Muscle layer of colon (tissue), 2 donors: Measurements from ENCODE around the gene CCL22.

Source experiments
- H3K27ac ChIP-seq: one replicate; pipeline ENCODE4 v1.7.0; 2013; ENCODE audit warnings: low read depth, mild to moderate bottlenecking, low read length, moderate library complexity
- H3K27me3 ChIP-seq, 2 donors: one replicate each; pipeline ENCODE4 v1.7.0; 2013; ENCODE audit warnings: low read length in 2 of 2, mild to moderate bottlenecking in 2 of 2; ENCODE audit not compliant: insufficient read depth in 2 of 2, control insufficient read depth in 1 of 2
- H3K36me3 ChIP-seq: one replicate; pipeline ENCODE4 v1.7.0; 2013; ENCODE audit warnings: mild to moderate bottlenecking, low read length; ENCODE audit not compliant: insufficient read depth
- H3K4me1 ChIP-seq: one replicate; pipeline ENCODE4 v1.7.0; 2013; ENCODE audit warnings: mild to moderate bottlenecking, low read length; ENCODE audit not compliant: insufficient read depth
- H3K4me3 ChIP-seq, 2 donors: one replicate each; pipeline ENCODE4 v1.7.0; 2013; ENCODE audit warnings: low read length in 2 of 2, low read depth in 1 of 2, mild to moderate bottlenecking in 1 of 2, moderate library complexity in 1 of 2
- H3K9ac ChIP-seq: one replicate; pipeline ENCODE4 v1.7.0; 2013; ENCODE audit warnings: low read length
- H3K9me3 ChIP-seq: one replicate; pipeline ENCODE4 v1.7.0; 2013; ENCODE audit warnings: mild to moderate bottlenecking, low read length
- donor health status: abdominal sarcoma.
- donor health status: Adenocarcinoma of cecum.

CCL22 gene

GRCh38 chr16:57358527-57359095 lies at the start of gene CCL22:
CCL22 (plus strand) TSS chr16:57358783; CDS start chr16:57358817, 34 bp downstream.
- no peaks in the 10 kb centered on the region for H3K36me3 ChIP-seq
- H3K4me1 ChIP-seq: no peaks in the 10 kb centered on the region
- H3K4me3 ChIP-seq: no peak within 1 kb of the TSS
- no peak within 1 kb of the TSS for H3K27ac ChIP-seq
- no peaks in the 10 kb centered on the region for H3K27me3 ChIP-seq
- H3K9ac ChIP-seq: no peak within 1 kb of the TSS
- no peaks in the 10 kb centered on the region for H3K9me3 ChIP-seq

- Histone ChIP-seq H3K4me3 (no peak overlapping the region), H3K4me1 (no peaks in the 10 kb centered on the region), H3K9ac (no peak overlapping the region), H3K27me3 (no peaks in the 10 kb centered on the region), H3K27ac (no peak overlapping the region), H3K36me3 (no peaks in the 10 kb centered on the region), H3K9me3 (no peaks in the 10 kb centered on the region)
These were observed 47.8 kb upstream of the CCL22 start for GRCh38 chr16:57310801-57311200.

GRCh38 chr16:57313509-57313908 lies 45.1 kb upstream of the CCL22 start:
- Histone ChIP-seq H3K27ac (no peak overlapping the region), H3K4me1 (peaks cover 13% of the 10 kb centered on the region), H3K4me3 (no peak overlapping the region), H3K9me3 (no peaks in the 10 kb centered on the region), H3K36me3 (no peaks in the 10 kb centered on the region), H3K9ac (no peak overlapping the region), H3K27me3 (no peaks in the 10 kb centered on the region)

- no peaks in the 10 kb centered on the region for H3K27me3 ChIP-seq
- H3K4me3 ChIP-seq: no peak overlapping the region
- no peaks in the 10 kb centered on the region for H3K9me3 ChIP-seq
- no peak overlapping the region for H3K27ac ChIP-seq
- H3K4me1 ChIP-seq: peaks cover 13% of the 10 kb centered on the region
- no peaks in the 10 kb centered on the region for H3K36me3 ChIP-seq
- H3K9ac ChIP-seq: no peak overlapping the region
These were observed 44.3 kb upstream of the CCL22 start for GRCh38 chr16:57314161-57314785.

- H3K4me3 ChIP-seq: no peak overlapping the region
- peaks cover 13% of the 10 kb centered on the region for H3K4me1 ChIP-seq
- H3K9ac ChIP-seq: no peak overlapping the region
- H3K9me3 ChIP-seq: no peaks in the 10 kb centered on the region
- no peak overlapping the region for H3K27ac ChIP-seq
- H3K27me3 ChIP-seq: no peaks in the 10 kb centered on the region
- no peaks in the 10 kb centered on the region for H3K36me3 ChIP-seq
These were observed 43.2 kb upstream of the CCL22 start for GRCh38 chr16:57315416-57315815.

GRCh38 chr16:57316390-57317017 lies 42.1 kb upstream of the CCL22 start:
- Histone ChIP-seq H3K27me3 (no peaks in the 10 kb centered on the region), H3K4me3 (no peak overlapping the region), H3K9me3 (no peaks in the 10 kb centered on the region), H3K9ac (no peak overlapping the region), H3K27ac (no peak overlapping the region), H3K4me1 (peaks cover 13% of the 10 kb centered on the region), H3K36me3 (no peaks in the 10 kb centered on the region)

GRCh38 chr16:57318240-57318970 lies 40.2 kb upstream of the CCL22 start:
- Histone ChIP-seq H3K4me1 (peaks cover 13% of the 10 kb centered on the region), H3K36me3 (no peaks in the 10 kb centered on the region), H3K9me3 (no peaks in the 10 kb centered on the region), H3K27me3 (no peaks in the 10 kb centered on the region), H3K9ac (no peak overlapping the region), H3K27ac (no peak overlapping the region), H3K4me3 (no peak overlapping the region)

GRCh38 chr16:57319646-57320045 lies 38.9 kb upstream of the CCL22 start:
- no peak overlapping the region for H3K27ac ChIP-seq
- no peaks in the 10 kb centered on the region for H3K27me3 ChIP-seq
- peaks cover 13% of the 10 kb centered on the region for H3K4me1 ChIP-seq
- H3K9ac ChIP-seq: no peak overlapping the region
- H3K9me3 ChIP-seq: no peaks in the 10 kb centered on the region
- H3K4me3 ChIP-seq: no peak overlapping the region
- H3K36me3 ChIP-seq: no peaks in the 10 kb centered on the region

GRCh38 chr16:57324749-57325148 lies 33.8 kb upstream of the CCL22 start:
- Histone ChIP-seq H3K9ac (no peak overlapping the region), H3K27ac (no peak overlapping the region), H3K27me3 (no peaks in the 10 kb centered on the region), H3K4me3 (no peak overlapping the region), H3K36me3 (no peaks in the 10 kb centered on the region), H3K4me1 (no peaks in the 10 kb centered on the region), H3K9me3 (no peaks in the 10 kb centered on the region)

- Histone ChIP-seq H3K4me3 (no peak overlapping the region), H3K9ac (no peak overlapping the region), H3K27ac (no peak overlapping the region), H3K36me3 (no peaks in the 10 kb centered on the region), H3K9me3 (no peaks in the 10 kb centered on the region), H3K27me3 (no peaks in the 10 kb centered on the region), H3K4me1 (no peaks in the 10 kb centered on the region)
These were observed 33.1 kb upstream of the CCL22 start for GRCh38 chr16:57325458-57325857.

GRCh38 chr16:57329718-57330327 lies 28.8 kb upstream of the CCL22 start:
- Histone ChIP-seq H3K4me1 (no peaks in the 10 kb centered on the region), H3K9ac (no peak overlapping the region), H3K9me3 (no peaks in the 10 kb centered on the region), H3K36me3 (no peaks in the 10 kb centered on the region), H3K4me3 (no peak overlapping the region), H3K27me3 (no peaks in the 10 kb centered on the region), H3K27ac (no peak overlapping the region)
